ENCODE results near the gene HPS4. TPM values are rescaled to one million over a fixed set of nuclear protein-coding genes. Genes with fewer than 3 reads are reported as not detected.
A peak's percentile ranks its signal among the peaks of the same experiment; 100 is the strongest.

HPS4 gene
- total and polyA plus RNA-seq, 10 of the 15 experiments (the other 5 are each of a cell fraction or from before 2014, with no cell fraction given) = 11.7 to 36.7 (median 30.8) TPM

GRCh38 chr22:26482161-26482560 is 1.4 kb downstream of the HPS4 start:
- BruUV-seq (replicated peaks) = no TSS peak
- Histone ChIP-seq H3K9ac (ENCODE audit: control insufficient read depth, insufficient read depth, low read length) (no peak overlapping the region), H3K4me1 (ENCODE audit: control insufficient read depth, insufficient read depth, low read length) (peaks cover 29% of the 10 kb centered on the region), H4K20me1 (ENCODE audit: control insufficient read depth, insufficient read depth) (no peaks in the 10 kb centered on the region), H3K27me3 (replicated peaks in 1 of 2; ENCODE audit: control insufficient read depth in 2 of 2, insufficient read depth in 2 of 2, low read length in 1 of 2) (no peaks in the 10 kb centered on the region), H3K4me2 (ENCODE audit: control insufficient read depth, insufficient read depth) (peak overlapping the region; percentile 97), H3K36me3 (ENCODE audit: control insufficient read depth in 2 of 2, insufficient read depth in 2 of 2, low read length in 1 of 2) (no peaks in the 10 kb centered on the region), H3K27ac (ENCODE audit: control insufficient read depth, insufficient read depth) (peak overlapping the region; percentile 88), H3K9me3 (replicated peaks; ENCODE audit: control insufficient read depth, insufficient read depth, low read length) (no peaks in the 10 kb centered on the region), H3K79me2 (ENCODE audit: control insufficient read depth, insufficient read depth, low read length) (peaks cover 63% of the 10 kb centered on the region), H2AFZ (ENCODE audit: control insufficient read depth, low read depth, low read length) (no peak overlapping the region), H3K4me3 (peak overlapping the region; percentile 97; the same call in 1 of the 2 replicates)
- ATAC-seq = no peak
- ChIA-PET SMC1A (ENCODE audit: uncharacterized antibody, unreplicated experiment) (interaction anchor here (0.6 to 4.3 kb wide), 13 partner anchors 9 to 192 kb away, joined by 3 to 17 read pairs (median 3); no protein-coding TSS in a partner anchor), RAD21 (ENCODE audit: unreplicated experiment) (interaction anchor here (0.8 to 2.4 kb wide), 9 partner anchors 19 to 190 kb away, joined by 3 to 7 read pairs (median 4); no protein-coding TSS in a partner anchor), CTCF (interaction anchor here (0.6 to 7.1 kb wide), 10 partner anchors 13 to 1437 kb away, joined by 3 to 47 read pairs (median 10); partner anchors contain the start of gene PITPNB), POLR2A (interaction anchor here (0.8 to 3.6 kb wide), 6 partner anchors 30 to 189 kb away, joined by 3 to 18 read pairs (median 5); partner anchors contain the start of gene TFIP11)
- in situ Hi-C loops (cut with MboI) (no loop called here), intact Hi-C loops (cut with micrococcal nuclease; ENCODE audit: unreplicated experiment) (loop anchor here (5.0 kb wide), 1 partner anchor 50 kb away; no protein-coding TSS in a partner anchor)
- DNase-seq (ENCODE audit: low read depth, low spot score) = no peak
- TF ChIP-seq RAD51 (IDR thresholded peaks at IDR 0.05) (peak; percentile 45), SPI1 (IDR thresholded peaks at IDR 0.05; ENCODE audit: borderline replicate concordance, insufficient read depth, low read depth, low read length) (no peak)
- FAIRE-seq = no peak
- 26% methylated on average over 5 of the region's 5 CpGs for WGBS (ENCODE audit: insufficient coverage, insufficient replicate concordance, low lambda C conversion rate, missing lambda C conversion rate)

DNA sequence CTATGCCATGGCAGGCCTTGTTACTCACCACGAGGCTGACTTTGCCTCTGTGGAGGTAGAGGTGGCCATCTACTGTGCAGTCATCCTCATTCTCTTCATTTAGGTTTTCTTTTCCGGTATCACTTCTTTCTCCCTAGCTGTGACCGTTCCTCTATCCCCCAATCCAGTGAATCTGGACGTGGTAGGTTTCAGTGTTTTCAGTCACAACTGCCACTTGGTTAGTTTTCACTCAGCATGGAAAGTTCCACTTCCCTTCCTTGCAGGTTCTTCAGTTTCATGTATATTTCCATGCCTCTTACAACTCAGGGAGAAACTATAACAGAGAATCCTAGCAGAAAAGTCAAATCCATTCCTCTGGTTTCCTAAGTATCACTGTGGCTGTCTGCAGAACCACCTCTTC is 1.9 kb downstream of the HPS4 start:
- Histone ChIP-seq H3K36me3 (ENCODE audit: control insufficient read depth in 2 of 2, insufficient read depth in 2 of 2, low read length in 1 of 2) (peaks cover 0 to under 1% of the 10 kb centered on the region in 2 experiments; a peak in 2 of 4 replicates), H3K9me3 (replicated peaks; ENCODE audit: control insufficient read depth, insufficient read depth, low read length) (no peaks in the 10 kb centered on the region), H3K4me1 (ENCODE audit: control insufficient read depth, insufficient read depth, low read length) (peaks cover 29% of the 10 kb centered on the region), H4K20me1 (ENCODE audit: control insufficient read depth, insufficient read depth) (no peaks in the 10 kb centered on the region), H3K9ac (ENCODE audit: control insufficient read depth, insufficient read depth, low read length) (peak overlapping the region; percentile 84), H3K27ac (ENCODE audit: control insufficient read depth, insufficient read depth) (peak overlapping the region; percentile 88), H2AFZ (ENCODE audit: control insufficient read depth, low read depth, low read length) (no peak overlapping the region), H3K79me2 (ENCODE audit: control insufficient read depth, insufficient read depth, low read length) (peaks cover 63% of the 10 kb centered on the region), H3K4me3 (peak overlapping the region; percentile 97), H3K27me3 (replicated peaks in 1 of 2; ENCODE audit: control insufficient read depth in 2 of 2, insufficient read depth in 2 of 2, low read length in 1 of 2) (no peaks in the 10 kb centered on the region), H3K4me2 (ENCODE audit: control insufficient read depth, insufficient read depth) (peak overlapping the region; percentile 97)
- CTCF ChIA-PET = interaction anchor here (1.2 to 7.1 kb wide), 9 partner anchors 12 to 193 kb away, joined by 3 to 47 read pairs (median 7); no protein-coding TSS in a partner anchor
- in situ Hi-C loops (cut with MboI) (no loop called here), intact Hi-C loops (cut with micrococcal nuclease; ENCODE audit: unreplicated experiment) (loop anchor here (5.0 kb wide), 1 partner anchor 49 kb away; no protein-coding TSS in a partner anchor)
- ATAC-seq = peak; percentile 14
- SMC1A ChIA-PET (ENCODE audit: uncharacterized antibody, unreplicated experiment) = interaction anchor here (0.6 to 4.3 kb wide), 14 partner anchors 8 to 192 kb away, joined by 3 to 17 read pairs (median 3); no protein-coding TSS in a partner anchor
- RAD21 ChIA-PET (ENCODE audit: unreplicated experiment) = interaction anchor here (0.8 to 2.4 kb wide), 8 partner anchors 20 to 191 kb away, joined by 3 to 7 read pairs (median 4); no protein-coding TSS in a partner anchor
- BruUV-seq (replicated peaks) = no TSS peak
- DNase-seq (ENCODE audit: low read depth, low spot score) = no peak
- no peak for FAIRE-seq
- WGBS (ENCODE audit: insufficient coverage, insufficient replicate concordance, low lambda C conversion rate, missing lambda C conversion rate) = 14% methylated on average over 4 of the region's 4 CpGs
- POLR2A ChIA-PET = interaction anchor here (0.8 to 3.6 kb wide), 5 partner anchors 31 to 190 kb away, joined by 3 to 18 read pairs (median 5); partner anchors contain the start of gene TFIP11
- TF ChIP-seq EP300 (IDR thresholded peaks at IDR 0.05; ENCODE audit: borderline replicate concordance in 1 of 2, control insufficient read depth in 1 of 2, low read depth in 2 of 2, low read length in 2 of 2) (peak in 1 of 2 experiments; percentile 47; a peak in 2 of 4 replicates), NFIC (IDR thresholded peaks at IDR 0.05; ENCODE audit: low read depth, low read length) (peak; percentile 38; the same call in 1 of the 2 replicates), CTCF (IDR thresholded peaks at IDR 0.05 in 2 of 3, conservative IDR thresholded peaks at IDR 0.05 in 1 of 3; ENCODE audit: control insufficient read depth in 2 of 3, extremely low read depth in 1 of 3, insufficient read depth in 1 of 3, low read depth in 3 of 3, low read length in 3 of 3) (peak in 1 of 3 experiments; percentile 11; a peak in 1 of 6 replicates), IKZF1 (conservative IDR thresholded peaks at IDR 0.05) (peak; percentile 71), SMC3 (IDR thresholded peaks at IDR 0.05; ENCODE audit: borderline replicate concordance, low read length) (no peak), IKZF2 (IDR thresholded peaks at IDR 0.05) (peak; percentile 66 to 82; a peak in 3 of 4 replicates)
- TF ChIP-seq, protein P1, sequence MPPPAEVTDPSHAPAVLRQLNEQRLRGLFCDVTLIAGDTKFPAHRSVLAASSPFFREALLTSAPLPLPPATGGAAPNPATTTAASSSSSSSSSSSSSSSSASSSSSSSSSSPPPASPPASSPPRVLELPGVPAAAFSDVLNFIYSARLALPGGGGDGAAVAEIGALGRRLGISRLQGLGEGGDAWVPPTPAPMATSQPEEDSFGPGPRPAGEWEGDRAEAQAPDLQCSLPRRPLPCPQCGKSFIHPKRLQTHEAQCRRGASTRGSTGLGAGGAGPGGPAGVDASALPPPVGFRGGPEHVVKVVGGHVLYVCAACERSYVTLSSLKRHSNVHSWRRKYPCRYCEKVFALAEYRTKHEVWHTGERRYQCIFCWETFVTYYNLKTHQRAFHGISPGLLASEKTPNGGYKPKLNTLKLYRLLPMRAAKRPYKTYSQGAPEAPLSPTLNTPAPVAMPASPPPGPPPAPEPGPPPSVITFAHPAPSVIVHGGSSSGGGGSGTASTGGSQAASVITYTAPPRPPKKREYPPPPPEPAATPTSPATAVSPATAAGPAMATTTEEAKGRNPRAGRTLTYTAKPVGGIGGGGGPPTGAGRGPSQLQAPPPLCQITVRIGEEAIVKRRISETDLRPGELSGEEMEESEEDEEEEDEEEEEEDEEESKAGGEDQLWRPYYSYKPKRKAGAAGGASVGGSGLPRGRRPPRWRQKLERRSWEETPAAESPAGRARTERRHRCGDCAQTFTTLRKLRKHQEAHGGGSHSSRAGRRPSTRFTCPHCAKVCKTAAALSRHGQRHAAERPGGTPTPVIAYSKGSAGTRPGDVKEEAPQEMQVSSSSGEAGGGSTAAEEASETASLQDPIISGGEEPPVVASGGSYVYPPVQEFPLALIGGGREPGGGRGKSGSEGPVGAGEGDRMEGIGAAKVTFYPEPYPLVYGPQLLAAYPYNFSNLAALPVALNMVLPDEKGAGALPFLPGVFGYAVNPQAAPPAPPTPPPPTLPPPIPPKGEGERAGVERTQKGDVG (CRISPR knock-in tag; IDR thresholded peaks at IDR 0.05) = no peak

Data from GM12878 (cell line).